Mucosa of gallbladder (tissue), 1 donor: Measurements from ENCODE around the gene ATG5. TPM values are rescaled to one million over a fixed set of nuclear protein-coding genes. Genes with fewer than 3 reads are reported as not detected.
"Not testable (repeated sequence)": the region's sequence is repeated elsewhere in the genome, so short reads cannot be mapped to it uniquely, and the experiment has no call there.

Source experiments
- DNase-seq: peaks from one replicate; pipeline ENCODE4 v3.0.0-alpha.2; 2020; ENCODE audit warnings: low spot score
- total RNA-seq: library from RNA; stranded (reverse); gene quantifications from one replicate; pipeline ENCODE4 v1.2.1, GENCODE V29; 2021
- donor health status: DM: no; HTN: no; CAD: no.

The ATG5 gene
- total RNA-seq, 1 donor from 2014 or later = 29.7 TPM

GRCh38 chr6:106257195-106257594 is 68.4 kb downstream of the ATG5 start:
- no peak for DNase-seq

GRCh38 chr6:106256201-106256968 is 69.2 kb downstream of the ATG5 start:
- no peak for DNase-seq

- DNase-seq = no peak
These were observed 70.3 kb downstream of the ATG5 start for GRCh38 chr6:106255306-106255705.

- DNase-seq = no peak
These were observed 70.9 kb downstream of the ATG5 start for GRCh38 chr6:106254636-106255035.

GRCh38 chr6:106253731-106254130 is 71.8 kb downstream of the ATG5 start:
- DNase-seq = no peak

GRCh38 chr6:106253172-106253571 is 72.4 kb downstream of the ATG5 start:
- DNase-seq = no peak

GRCh38 chr6:106252687-106253086 is 72.9 kb downstream of the ATG5 start:
- DNase-seq = no peak

- not testable (repeated sequence) for DNase-seq
These were observed 73.9 kb downstream of the ATG5 start for GRCh38 chr6:106251531-106252255.

GRCh38 chr6:106250953-106251352 is 74.6 kb downstream of the ATG5 start:
- no peak for DNase-seq

- DNase-seq = no peak
These were observed 75.9 kb downstream of the ATG5 start for GRCh38 chr6:106249658-106250057.

GRCh38 chr6:106247733-106248132 is 77.8 kb downstream of the ATG5 start:
- no peak for DNase-seq

- no peak for DNase-seq
These were observed 78.3 kb downstream of the ATG5 start for GRCh38 chr6:106247293-106247692.

- no peak for DNase-seq
These were observed 80.6 kb downstream of the ATG5 start for GRCh38 chr6:106244931-106245330.

GRCh38 chr6:106244521-106244920 is 81.0 kb downstream of the ATG5 start:
- DNase-seq = no peak

- no peak for DNase-seq
These were observed 82.3 kb downstream of the ATG5 start for GRCh38 chr6:106243261-106243660.

- DNase-seq = no peak
These were observed 84.1 kb downstream of the ATG5 start for GRCh38 chr6:106241498-106241897.

GRCh38 chr6:106237286-106237685 is 88.3 kb downstream of the ATG5 start:
- no peak for DNase-seq

- DNase-seq = not testable (repeated sequence)
These were observed 95.6 kb downstream of the ATG5 start for GRCh38 chr6:106229876-106230445.

GRCh38 chr6:106227612-106228507 is 97.7 kb downstream of the ATG5 start:
- DNase-seq = no peak

- no peak for DNase-seq
These were observed 98.9 kb downstream of the ATG5 start for GRCh38 chr6:106226676-106227075.

- DNase-seq = no peak
These were observed 100.0 kb downstream of the ATG5 start for GRCh38 chr6:106225581-106225980.
